ENCODE results near the gene TEN1.

TEN1 gene

DNA sequence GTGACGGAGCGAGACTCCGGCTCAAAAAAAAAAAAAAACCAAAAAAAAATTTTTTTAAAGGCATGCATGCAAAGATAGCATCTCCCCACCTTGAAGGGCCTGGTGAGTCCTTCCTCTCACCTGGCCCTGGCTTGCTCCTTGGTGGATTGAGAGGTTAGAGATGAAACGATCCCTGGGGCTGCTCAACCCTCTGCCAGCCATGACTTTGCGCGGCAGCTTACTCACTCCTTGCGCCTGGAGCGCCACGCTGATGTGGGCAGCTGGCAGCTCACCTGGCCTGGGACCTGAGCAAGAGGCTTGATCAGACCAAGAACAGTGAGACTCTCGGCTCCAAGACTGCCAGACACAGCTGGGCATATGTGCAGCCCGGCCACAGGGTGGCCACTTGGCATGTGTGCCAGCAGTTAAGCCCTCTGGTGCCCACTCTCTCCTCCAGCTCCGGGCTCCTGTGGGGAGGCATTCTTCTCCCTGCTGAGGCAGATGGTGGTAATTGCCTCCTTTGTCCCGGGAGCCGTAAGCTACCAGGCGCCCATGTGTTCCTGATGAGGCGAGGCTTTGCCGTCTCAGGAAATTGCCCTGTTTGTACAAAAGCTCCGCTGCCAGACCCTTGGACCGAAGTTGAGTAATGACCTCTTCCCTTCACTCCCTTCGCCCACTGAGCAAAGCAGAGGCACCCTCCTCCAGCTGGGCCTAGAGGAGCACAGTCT is 53.2 kb downstream of the TEN1 start:
- no peak overlapping the region for H3K27ac ChIP-seq
- TF ChIP-seq, protein P1, sequence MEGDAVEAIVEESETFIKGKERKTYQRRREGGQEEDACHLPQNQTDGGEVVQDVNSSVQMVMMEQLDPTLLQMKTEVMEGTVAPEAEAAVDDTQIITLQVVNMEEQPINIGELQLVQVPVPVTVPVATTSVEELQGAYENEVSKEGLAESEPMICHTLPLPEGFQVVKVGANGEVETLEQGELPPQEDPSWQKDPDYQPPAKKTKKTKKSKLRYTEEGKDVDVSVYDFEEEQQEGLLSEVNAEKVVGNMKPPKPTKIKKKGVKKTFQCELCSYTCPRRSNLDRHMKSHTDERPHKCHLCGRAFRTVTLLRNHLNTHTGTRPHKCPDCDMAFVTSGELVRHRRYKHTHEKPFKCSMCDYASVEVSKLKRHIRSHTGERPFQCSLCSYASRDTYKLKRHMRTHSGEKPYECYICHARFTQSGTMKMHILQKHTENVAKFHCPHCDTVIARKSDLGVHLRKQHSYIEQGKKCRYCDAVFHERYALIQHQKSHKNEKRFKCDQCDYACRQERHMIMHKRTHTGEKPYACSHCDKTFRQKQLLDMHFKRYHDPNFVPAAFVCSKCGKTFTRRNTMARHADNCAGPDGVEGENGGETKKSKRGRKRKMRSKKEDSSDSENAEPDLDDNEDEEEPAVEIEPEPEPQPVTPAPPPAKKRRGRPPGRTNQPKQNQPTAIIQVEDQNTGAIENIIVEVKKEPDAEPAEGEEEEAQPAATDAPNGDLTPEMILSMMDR (conservative IDR thresholded peaks at IDR 0.05) = no peak
- TF ChIP-seq ZFX (IDR thresholded peaks at IDR 0.05) = no peak

DNA sequence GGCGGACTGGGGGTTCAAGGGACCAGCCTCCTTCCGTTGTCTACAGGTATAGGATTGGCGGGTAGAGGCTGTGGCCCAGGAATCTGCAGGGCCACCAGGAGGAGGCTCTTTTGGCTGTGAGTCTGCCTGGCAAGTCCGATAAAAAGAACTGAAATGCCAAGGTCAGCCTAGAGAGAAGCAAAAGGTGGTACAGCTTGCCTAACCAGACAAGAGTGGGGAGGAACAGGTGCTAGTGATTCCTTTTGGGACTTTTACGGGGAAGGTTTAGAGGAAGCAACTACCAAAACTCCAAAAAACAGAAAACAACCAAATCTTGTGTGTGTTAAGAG is 53.7 kb downstream of the TEN1 start:
- no peak overlapping the region for H3K27ac ChIP-seq
- no peak for TF ChIP-seq ZFX (IDR thresholded peaks at IDR 0.05)
- TF ChIP-seq, protein P1 (conservative IDR thresholded peaks at IDR 0.05) = no peak

DNA sequence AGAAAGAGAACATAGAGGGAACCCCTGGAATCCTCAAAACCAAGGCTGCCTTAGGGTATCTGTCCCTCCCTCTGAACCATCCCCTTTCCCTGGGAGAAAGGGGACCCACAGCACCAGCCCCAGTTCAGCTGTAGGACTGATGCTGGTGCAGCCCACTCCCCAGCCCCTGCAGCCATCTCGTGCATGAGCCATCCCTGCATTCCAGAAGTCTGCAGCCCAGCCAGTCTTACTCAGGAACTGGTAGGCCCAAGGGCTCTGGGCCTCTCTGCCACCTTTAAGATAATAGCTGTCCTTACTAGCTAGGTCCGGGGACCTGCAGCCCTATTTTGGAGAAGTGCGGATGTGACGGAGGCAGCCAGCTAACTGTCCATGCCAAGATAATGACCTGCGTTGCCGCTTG is 54.1 kb downstream of the TEN1 start:
- TF ChIP-seq, protein P1 (conservative IDR thresholded peaks at IDR 0.05) = no peak
- no peak for TF ChIP-seq ZFX (IDR thresholded peaks at IDR 0.05)
- no peak overlapping the region for H3K27ac ChIP-seq

DNA sequence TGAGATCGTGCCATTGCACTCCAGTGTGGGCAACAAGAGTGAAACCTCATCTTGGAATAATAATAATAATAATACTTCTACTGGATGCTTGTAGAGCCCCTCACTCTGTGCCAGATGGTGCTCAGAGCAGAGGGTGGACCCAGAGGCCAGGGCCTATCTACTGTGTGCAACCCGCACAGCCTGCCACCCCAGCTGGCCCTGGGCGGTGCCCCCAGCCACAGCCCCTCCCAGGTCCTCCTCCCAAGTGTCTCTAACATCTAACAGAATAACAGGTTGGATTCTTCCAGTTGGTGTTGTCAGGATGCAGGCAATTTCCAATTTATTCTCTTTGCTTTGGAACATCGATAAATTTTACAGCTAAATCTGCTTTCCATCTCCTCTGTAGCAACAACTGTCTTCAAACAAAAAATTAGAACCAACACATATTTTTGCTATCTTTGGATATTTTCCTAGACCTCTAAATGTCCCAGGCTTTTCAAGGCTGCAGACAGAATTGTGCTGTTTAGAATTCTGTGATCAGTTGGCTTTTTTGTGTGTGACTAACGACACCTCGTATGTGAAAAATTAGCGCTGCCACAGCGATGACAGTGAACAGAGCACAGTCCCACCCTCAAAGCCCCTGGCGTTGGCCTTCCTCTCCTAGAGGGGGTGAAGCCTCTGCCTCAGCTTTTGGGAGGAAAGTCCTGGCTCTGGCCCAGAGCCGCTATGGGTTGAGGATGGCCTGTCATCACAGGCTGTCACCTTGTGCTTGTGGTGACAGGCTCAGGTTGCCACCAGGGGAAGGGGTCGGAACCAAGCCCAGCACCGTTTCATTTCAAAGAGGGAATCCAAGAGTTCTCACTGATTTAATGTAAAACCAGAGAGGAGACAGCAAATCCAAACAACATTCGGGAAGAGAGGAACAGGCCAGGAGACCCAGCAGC is 55.6 kb downstream of the TEN1 start:
- no peak overlapping the region for H3K27ac ChIP-seq
- no peak for TF ChIP-seq ZFX (IDR thresholded peaks at IDR 0.05)
- TF ChIP-seq, protein P1 (conservative IDR thresholded peaks at IDR 0.05) = no peak

DNA sequence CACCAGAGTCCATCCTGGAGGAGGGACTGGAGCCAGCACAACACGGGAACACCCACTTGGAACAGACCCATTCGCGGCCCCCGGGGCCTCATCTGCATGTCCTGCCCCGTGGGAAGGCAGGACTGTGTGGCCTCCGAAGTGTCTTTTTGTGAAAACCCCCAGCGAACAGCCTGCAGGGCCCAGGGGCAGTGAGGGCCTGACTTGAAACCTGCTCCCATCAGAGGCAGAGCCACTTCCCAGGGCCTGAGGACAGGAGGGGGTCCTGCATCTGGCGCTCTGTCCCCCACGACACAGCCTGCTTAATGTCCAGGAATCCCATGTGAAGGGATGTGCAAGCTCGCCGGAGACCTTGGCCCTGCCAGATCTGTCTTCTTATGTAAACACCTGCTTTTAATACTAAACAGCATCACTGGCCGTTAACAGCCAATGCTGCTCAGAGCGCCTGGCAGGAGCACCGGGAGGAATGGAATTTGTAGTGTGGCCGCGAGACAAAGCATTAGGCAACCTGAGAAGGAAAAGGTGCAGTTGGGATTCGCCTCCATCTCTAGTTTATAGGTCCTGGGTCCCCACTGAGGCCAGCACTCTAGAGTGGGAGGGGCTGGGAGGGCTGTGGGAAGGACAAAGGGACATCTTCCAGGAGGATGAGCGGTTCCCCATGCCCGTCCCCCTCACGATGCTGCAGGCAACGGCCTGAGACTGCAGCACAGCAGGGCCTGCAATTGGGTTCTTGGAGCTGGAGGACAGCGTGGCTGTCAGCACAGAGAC is 57.6 kb downstream of the TEN1 start:
- no peak overlapping the region for H3K27ac ChIP-seq

DNA sequence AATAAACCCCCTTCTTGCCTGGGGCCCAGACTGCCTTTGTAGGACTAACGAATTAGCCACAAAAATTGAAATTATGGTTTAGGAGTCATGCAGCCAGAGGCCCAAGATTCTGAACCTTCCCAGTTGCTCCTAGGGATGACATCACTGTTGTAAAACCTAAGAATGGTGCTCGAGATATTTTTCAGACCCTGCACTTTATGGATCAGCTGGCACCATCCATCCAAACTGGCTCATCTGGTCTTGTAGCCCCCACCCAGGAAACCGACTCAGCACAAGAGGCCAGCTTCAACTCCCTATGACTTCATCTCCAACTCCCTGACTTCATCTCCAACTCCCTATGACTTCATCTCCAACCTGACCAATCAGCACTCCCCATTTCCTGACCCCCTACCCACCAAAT is 59.0 kb downstream of the TEN1 start:
- no peak for TF ChIP-seq ZFX (IDR thresholded peaks at IDR 0.05)
- TF ChIP-seq, protein P1 (conservative IDR thresholded peaks at IDR 0.05) = no peak
- no peak overlapping the region for H3K27ac ChIP-seq

More for the DNA sequence above, 57.6 kb downstream of the TEN1 start:
- TF ChIP-seq, protein P1 (conservative IDR thresholded peaks at IDR 0.05) = no peak
- TF ChIP-seq ZFX (IDR thresholded peaks at IDR 0.05) = no peak
